Effector CD8-positive, alpha-beta T cell (primary cell): ENCODE measurements around the gene GGA2.
"Not testable (repeated sequence)": the region's sequence is repeated elsewhere in the genome, so short reads cannot be mapped to it uniquely, and the experiment has no call there.

Experiments used
- DNase-seq: peaks from one replicate; lab custom pipeline; 2025; lab: John Stamatoyannopoulos, UW
- total RNA-seq, 4 experiments: gene quantifications; one replicate each; lab custom pipeline; 2026; lab: John Stamatoyannopoulos, UW

GGA2 gene, protein sequence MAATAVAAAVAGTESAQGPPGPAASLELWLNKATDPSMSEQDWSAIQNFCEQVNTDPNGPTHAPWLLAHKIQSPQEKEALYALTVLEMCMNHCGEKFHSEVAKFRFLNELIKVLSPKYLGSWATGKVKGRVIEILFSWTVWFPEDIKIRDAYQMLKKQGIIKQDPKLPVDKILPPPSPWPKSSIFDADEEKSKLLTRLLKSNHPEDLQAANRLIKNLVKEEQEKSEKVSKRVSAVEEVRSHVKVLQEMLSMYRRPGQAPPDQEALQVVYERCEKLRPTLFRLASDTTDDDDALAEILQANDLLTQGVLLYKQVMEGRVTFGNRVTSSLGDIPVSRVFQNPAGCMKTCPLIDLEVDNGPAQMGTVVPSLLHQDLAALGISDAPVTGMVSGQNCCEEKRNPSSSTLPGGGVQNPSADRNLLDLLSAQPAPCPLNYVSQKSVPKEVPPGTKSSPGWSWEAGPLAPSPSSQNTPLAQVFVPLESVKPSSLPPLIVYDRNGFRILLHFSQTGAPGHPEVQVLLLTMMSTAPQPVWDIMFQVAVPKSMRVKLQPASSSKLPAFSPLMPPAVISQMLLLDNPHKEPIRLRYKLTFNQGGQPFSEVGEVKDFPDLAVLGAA
- 244 to 718 (median 405) reads per million in 4 experiments for total RNA-seq

DNA sequence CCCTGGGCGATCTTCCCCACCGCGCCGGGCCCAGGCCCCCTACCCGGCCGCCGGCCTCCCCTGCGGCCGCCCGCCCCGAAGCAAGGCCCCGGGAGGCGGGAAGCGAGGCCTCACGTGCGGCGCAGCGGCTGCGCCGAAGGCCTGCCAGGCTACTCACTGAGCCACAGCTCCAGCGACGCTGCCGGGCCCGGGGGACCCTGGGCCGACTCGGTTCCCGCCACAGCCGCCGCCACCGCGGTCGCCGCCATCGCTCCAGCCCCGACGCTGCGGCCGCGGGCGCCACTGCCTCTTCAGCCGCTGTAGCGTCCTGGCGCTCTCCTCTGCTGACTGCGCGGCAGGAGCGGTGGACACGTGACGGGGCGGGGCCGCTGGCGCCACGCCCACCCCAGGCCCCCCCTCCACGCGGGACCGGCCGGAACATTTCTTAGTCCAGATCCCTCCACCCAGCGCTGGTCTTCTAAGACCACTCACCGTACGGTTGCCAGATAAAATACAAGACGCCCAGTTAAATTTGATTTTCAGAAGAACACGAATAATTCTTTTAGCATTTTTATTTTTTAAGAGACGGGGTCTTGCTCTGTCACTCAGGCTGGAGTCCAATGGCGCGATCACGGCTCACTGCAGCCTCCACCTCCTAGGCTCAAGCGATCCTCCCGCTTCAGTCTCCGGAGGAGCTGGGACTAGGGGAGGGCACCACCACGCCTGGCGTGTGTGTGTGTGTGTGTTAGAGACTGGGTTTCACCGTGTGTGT is at the start of gene GGA2:
GGA2 (minus strand) TSS at position 331 of the 751 bp plus-strand sequence; CDS start at position 248, 83 bp downstream.
- peak; percentile 63 for DNase-seq

DNA sequence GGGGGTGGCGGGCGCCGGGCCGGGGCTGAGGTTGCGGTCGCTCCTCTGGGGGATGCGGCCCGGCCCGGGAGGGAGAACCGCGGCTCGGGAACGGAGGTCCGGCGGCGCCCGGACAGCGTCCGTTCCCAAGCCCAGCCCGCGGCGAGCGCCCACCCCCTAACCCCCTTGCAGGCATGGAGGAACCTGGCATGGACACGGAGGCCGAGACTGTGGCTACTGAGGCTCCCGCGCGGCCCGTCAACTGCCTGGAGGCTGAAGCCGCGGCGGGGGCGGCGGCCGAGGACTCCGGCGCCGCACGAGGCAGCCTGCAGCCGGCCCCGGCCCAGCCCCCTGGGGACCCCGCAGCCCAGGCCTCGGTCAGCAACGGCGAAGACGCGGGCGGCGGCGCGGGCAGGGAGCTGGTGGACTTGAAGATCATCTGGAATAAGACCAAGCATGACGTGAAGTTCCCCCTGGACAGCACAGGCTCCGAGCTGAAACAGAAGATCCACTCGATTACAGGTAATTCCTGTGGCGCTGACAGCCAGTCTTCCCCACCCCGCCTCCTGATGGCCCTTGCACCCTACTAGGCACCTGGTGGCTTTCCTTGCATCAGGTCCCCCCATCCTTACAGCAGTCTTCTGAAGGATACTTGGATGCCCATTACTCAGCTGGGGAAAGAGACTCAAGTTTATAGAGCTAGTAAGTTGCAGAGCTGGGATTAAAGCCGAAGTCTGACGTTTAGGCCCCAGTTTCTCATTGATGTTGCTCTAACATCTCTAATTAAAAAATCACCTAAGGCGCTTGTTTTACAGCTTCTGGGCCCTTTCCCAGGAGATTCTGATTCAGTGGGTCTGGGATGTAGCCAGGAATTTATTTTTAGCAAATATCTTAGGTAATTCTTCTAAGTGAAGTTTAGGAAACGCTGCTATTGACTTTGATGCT is 47.7 kb upstream of the GGA2 start:
- no peak for DNase-seq

DNA sequence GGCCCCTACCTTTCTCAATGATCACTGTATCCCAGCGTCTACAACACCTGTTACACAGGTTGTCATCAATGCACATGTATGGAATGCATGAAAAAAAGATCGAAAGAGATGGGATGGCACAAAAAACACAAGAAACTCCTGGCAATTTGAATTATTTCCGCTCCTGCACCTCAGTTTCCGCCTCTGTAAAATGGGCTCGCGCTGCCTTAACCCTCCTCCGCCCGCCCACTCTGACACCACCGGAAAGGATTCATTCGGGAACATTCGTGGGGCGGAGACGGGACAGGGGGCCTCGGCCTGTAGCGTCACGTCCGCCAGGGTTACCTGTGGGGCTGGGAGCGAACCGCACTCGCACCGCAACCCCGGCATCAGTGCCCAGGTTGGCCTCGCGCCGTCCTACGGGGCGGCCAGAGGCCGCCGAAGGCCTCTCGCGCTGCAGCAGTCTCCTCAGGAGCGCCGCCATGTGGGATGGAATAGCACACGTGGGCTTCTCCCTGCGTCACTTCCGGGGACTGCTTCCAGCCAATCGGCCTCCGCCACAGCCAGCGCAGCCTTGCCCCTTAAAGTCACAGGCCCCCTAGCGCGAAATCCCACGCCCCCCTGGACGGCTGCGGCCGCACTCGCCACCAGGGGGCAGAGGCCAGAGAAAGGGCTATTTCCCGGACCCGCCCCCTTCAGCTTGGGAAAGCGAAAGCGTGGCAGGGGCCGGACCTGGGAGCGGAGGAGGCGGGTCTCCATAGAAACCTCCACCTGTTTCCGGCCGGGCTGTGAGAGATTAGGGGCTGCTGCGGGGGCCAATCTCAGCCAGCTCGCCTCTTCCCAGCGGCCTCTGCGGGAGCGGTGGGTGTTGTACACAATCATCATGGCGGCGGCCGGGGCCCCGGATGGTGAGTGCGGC is 46.8 kb upstream of the GGA2 start, which contains the start of the genes EARS2 and UBFD1:
EARS2 (minus strand) TSS at position 470 of the 898 bp plus-strand sequence; CDS start at position 463, 7 bp downstream.
UBFD1 (plus strand) TSS at position 847 of the 898 bp plus-strand sequence; CDS start at position 863, 16 bp downstream.
- DNase-seq: peak; percentile 95

DNA sequence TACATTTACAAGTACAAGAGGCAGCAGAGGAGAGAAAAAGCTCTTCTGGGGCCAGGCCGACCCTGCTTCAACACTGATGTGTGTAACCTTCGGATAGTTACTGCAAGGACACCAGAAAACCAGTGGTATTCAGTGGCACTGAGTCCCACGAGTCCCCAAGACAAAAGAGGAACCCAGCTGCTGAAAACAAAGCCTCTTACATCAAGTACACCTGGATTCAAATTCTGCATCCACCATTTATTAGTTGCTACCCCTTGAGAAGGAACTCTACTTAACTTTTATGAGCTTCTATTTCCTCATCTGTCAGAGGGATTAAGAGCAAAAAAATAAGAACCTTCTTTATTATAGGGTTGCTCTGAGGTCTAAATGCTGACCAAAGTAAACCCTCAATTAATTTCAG is 44.2 kb upstream of the GGA2 start:
- DNase-seq: no peak

DNA sequence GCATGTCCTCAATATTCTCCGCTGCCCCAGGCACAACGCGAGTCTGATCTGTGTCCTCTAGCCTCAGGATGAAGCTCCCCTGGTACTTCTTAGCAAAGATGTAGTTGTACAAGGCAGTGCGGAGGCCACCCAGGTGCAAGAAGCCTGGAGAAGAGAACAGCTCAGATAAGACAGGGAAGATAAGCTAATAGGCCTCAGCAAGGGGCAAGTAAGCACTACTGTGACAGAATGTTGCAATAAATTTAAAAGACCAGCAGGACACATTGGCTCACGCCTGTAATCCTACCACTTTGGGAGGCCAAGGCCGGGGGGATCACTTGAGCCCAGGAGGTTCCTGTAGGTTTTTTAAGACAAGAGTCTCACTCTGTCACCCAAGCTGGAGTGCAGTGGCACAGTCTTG is 41.9 kb upstream of the GGA2 start:
- no peak for DNase-seq

DNA sequence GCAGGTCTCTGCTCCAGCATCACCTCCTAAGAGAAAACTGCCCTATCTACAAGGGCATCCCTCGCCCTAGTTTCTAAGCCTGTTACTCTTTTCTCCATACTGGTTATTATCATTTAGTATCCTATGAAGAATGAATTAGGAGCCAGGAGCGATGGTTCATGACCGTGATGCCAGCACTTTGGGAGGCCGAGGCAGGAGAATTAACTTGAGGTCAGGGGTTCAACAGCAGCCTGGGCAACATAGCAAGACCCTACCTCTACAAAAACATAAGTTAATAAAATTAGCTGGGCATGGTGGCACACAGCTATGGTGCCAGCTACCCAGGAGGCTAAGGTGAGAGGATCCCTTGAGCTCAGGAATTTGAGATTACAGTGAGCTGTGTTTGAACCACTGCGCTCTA is 39.6 kb upstream of the GGA2 start:
- no peak for DNase-seq

DNA sequence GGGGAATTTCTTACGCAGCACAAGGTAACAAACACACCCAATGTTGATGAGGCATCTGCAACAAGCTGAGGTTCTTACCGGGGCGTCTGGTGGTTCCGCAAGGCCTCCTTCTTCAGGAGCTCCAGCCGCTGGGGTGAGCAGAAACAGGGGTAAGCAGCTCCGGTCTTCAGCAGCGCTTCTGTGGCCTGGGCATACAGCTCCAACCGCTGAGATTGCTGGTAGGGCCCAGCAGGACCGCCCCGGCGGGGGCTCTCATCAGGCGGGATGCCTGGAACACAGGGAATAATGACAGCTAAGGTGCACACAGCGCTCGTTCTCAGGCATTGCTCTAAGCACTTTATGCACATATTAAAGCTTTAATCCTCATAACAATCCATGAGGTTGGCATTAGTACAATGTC is 34.1 kb upstream of the GGA2 start:
- no peak for DNase-seq

DNA sequence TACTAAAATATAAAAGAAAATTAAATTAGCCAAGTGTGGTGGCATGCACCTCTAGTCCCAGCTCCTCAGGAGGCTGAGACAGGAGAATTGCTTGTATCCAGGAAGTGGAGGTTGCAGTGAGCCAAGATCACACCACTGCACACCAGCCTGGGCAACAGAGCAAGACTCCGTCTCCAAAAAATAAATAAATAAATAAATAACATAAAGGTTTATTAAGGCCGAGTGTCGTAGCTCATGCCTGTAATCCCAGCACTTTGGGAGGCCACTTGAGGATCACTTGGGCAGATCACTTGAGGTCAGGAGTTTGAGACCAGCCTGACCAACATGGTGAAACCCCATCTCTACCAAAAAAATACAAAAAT is 30.5 kb upstream of the GGA2 start:
- not testable (repeated sequence) for DNase-seq

DNA sequence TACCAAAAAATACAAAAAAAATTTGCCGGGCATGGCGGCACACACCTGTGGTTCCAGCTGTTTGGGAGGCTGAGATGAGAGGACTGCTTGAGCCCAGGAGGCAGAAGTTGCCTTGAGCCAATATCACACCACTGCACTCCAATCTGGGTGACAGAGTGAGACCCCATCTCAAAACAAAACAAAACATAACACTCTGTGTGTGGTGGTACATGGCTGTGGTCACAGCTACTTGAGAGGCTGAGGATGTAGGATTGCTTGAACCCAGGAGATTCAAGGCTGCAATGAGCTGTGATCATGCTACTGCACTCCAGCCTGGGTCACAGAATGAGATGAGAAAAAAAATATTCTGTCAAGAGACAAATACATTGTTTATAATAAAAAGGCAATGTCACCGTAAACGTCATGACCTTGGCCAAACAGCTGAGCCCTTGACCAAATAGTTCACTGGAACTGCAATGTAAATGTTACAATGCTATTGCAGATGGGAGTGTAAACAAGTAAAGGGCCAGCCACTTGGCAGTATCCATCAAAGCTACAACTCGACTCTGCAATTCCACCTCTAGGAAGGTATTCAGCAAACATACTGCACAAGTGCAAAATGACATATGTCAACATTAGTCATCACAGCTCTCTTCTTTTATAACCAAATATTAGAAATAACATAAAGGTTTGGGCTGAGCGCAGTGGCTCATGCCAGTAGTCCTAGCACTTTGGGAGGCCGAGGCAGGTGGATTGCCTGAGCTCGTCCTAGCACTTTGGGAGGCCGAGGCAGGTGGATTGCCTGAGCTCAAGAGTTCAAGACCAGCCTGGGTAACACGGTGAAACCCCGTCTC is 29.9 kb upstream of the GGA2 start:
- no peak for DNase-seq

DNA sequence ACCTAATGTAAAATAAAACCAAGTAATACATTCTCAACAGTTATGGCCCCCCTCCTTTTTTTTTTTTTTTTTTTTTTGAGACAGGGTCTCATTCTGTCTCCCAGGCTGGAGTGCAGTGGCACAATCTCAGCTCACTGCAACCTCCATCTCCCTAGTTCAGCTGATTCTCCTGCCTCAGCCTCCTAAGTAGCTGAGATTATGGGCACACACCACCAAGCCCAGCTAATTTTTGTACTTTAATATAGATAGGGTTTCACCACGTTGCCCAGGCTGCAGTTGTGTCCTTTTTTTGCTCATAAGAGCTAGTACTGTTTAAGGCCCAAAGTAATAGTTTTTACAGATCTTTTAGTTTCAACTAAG is 28.6 kb upstream of the GGA2 start:
- no peak for DNase-seq

DNA sequence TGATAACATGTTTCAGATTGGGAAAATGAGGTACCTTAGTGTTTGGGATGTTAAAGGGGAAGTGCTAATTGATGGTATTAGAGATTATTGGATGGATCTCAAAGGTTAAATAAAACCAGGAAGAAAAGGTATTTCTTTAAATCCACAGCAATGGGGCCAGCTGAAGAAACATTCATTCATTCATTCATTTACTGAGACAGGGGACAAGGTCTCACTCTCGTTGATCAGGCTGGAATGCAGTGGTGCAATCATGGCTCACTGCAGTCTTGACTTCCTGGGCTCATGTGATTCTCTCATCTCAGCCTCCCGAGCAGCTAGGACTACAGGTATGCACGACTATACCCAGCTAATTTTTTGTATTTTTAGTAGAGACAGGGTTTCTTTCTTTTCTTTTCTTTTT is 27.1 kb upstream of the GGA2 start:
- no peak for DNase-seq

DNA sequence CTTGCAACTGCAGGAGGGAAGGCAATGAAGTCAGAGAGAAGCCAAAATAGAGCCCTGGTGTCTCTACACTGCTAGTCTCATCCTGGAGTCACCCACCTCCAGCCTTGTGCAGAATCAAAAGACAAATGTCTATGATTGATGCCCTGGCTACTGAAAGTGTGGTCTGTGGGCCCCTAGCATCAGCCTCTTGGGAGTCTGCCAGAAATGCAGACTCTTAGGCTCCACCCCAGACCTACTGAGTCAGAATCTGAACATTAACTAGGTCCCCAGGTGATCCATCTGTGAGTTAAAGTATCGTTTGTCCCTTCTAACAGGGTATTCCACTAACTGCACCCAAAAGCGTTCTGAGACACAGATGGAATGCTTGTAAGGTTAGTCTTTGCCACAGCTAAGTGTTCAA is 25.6 kb upstream of the GGA2 start:
- no peak for DNase-seq

DNA sequence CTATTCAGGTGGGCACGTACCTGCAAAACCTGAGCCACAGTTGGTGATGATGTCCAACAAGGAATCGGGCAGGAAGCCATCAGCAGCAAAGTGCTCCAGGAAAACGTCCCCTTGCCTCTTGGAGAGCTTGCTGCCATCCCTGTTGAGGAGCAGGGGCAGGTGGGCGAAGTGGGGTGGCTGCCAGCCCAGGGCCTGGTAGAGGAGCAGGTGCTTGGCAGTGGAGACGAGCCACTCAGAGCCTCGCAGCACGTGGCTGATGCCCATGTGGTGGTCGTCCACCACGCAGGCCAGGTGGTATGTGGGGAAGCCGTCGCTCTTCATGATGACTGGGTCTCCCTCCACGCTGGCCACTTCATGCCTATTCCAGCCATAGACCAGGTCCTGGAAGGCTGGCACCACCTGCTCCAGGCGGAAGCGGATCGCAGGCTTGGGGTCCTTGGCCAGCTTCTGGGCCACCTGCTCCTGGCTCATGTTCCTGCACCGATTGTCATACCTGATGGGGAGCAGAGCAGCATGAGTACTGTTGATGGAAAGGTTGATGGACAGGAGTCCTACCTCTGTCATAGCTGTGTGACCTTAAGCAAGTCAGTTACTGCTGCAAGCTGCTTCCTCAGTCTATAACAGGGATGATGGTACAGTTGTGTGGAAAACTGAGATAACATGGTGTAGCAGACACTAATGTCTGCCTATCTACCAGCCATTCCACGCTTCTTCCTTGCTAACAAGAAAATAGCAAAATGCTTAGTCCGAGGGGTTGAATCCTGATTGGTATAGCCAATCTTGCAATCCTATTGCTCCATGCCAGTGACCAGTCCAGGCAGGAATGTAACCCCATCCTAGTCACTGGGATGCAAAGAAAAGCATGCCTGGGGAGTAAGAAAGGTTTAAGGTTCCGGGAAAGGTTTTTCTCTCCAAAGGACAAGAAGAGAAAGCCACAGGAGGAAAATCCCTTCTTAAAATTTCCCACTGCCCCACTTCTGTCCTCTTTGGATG is 24.9 kb upstream of the GGA2 start:
- no peak for DNase-seq

DNA sequence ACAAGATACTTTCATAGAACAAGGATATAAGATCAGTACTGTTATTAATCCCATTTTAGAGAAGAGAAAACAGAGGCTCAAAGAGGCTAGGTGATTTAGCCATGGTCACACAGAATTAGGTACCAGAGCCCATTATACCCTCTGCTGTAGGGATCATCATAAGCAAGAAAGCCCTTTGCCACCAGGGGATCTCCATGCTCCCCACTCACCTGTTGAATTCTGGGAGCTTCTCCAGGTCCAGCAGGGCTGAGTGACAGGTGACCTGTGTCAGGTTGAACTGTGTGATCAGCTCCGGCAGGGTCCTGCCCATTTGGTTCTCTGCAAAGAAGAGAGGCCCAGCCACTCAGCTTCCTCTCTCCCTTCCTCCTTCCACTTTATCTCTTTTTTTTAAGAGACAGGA is 22.2 kb upstream of the GGA2 start:
- DNase-seq: no peak

DNA sequence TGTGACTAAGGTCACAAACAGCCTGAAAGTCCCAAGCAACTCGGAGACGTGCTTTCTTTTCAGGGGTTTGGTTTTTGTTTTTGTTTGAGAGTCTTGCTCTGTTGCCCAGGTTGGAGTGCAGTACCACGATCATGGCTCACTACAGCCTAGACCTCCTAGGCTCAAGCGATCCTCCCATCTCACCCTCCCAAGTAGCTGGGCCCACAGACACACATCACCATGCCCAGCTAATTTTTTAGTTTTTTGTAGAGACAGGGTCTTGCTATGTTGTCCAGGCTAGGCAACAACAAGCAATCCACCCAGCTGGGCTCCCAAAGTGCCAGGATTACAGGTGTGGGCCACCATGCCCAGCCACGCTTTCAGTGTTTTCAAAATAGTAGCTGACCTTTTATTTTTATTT is 19.8 kb upstream of the GGA2 start:
- no peak for DNase-seq

DNA sequence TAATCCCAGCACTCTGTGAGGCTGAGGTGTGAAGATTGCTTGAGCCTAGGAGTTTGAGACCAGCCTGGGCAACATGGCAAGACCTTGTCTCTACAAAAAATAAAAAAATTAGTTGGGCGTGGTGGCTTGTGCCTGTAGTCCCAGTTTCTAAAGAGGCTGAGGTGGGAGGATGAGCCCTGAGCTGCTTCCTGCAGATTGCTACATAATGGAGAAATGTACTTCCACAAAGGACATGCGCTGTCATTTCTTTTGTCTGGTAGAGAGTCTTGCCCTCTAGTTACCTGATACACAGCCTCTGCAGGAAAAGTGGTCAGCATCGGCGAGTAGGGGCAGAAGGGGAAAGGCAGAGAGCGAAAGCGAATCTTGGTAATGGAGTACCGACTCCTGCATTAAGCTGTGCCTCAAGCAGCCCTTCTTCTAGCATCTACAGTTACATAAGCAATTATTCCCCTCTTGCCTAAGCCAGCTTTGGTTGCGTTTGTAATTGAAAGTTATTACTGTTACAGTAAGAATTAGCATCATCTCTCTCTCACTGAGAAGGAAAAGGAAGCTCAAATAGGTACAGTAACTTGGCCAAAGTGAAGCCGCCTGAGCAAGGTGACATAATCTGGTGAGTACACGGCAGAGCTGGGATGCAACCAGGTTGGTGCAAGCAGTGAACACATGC is 18.5 kb upstream of the GGA2 start:
- DNase-seq: no peak

DNA sequence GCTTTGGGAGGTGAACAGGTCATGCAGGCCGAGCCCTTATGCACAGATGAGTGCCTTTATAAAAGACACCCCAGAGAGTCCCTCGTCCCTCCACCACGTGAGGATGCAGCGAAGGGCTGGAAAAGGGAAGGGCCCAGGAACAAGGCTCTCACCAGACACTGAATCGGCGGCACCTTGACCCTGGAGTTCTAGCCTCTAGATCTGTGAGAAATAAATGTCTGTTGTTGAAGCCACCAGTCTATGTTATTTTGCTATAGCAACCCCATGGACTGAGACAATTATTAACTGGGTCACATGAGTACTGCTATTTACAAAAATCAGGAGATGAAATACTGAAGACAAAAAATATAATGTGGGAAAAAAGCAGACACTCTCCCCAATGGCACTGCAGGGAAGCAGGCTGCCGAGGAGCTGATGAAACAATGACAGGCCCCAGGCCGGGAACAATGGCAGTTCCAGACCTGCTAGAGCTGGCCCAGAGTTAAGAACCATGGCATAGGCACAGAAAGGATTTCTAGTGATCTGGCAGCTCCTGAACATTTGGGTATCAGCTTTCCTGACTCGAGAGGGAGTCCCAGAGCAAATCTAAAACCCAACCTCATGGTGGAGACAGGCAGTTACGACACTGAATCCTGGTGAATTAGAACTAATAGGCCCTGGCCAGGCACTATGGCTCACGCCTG is 17.8 kb upstream of the GGA2 start:
- DNase-seq: no peak
